Mucosa of descending colon (tissue), 3 donors: ENCODE data around the gene FIGN. TPM values are rescaled to one million over a fixed set of nuclear protein-coding genes. Genes with fewer than 3 reads are reported as not detected.

Experiments
- ATAC-seq: fragments of 200-7000 bp; cut with Tn5 transposase; one replicate; pipeline ENCODE4 v1.9.1; 2020; ENCODE audit warnings: mild to moderate bottlenecking, moderate library complexity
- DNase-seq, 3 donors: peaks; one replicate each; pipeline ENCODE4 v3.0.0-alpha.2; 2020
- H3K36me3 ChIP-seq: fragments of 200-600 bp; one replicate; pipeline ENCODE4 v1.8.0; 2021; ENCODE audit warnings: low read depth, mild to moderate bottlenecking
- H3K4me1 ChIP-seq: fragments of 200-600 bp; one replicate; pipeline ENCODE4 v1.8.0; 2021; ENCODE audit warnings: low read depth, mild to moderate bottlenecking
- H3K4me3 ChIP-seq: fragments of 200-600 bp; one replicate; pipeline ENCODE4 v1.8.0; 2021; ENCODE audit warnings: mild to moderate bottlenecking
- H3K9me3 ChIP-seq: fragments of 200-600 bp; one replicate; pipeline ENCODE4 v1.8.0; 2021; ENCODE audit warnings: mild to moderate bottlenecking
- intact Hi-C, 2 donors: fragments of 100-400 bp; cut with DNase I in 1 of 2; cut with micrococcal nuclease in 1 of 2; formaldehyde crosslinking; loops; one replicate each; pipeline versions ENCODE4 v1.11.0 to v1.11.1; 2022; cut with DNase I, micrococcal nuclease
- total RNA-seq, 3 donors: library from RNA; stranded (reverse); fragmentation: NEBNext Ultra II Directional in 2 of 3; extraction: Animal tissue kit (Norgen Biotek cat#: 25700) in 2 of 3; gene quantifications; one replicate each; pipeline versions ENCODE4 v1.2.1 to v1.2.4, GENCODE V29; 2021 to 2023
- TF ChIP-seq, protein P1 (sequence below): fragments of 200-600 bp; IDR thresholded peaks from one replicate; pipeline ENCODE4 v1.8.0; 2022; ENCODE audit warnings: antibody characterized with exemption, mild to moderate bottlenecking
- donor health status: DM: no; HTN: no; CAD: no; lungs with moderate emphysema.
- donor health status: DM: no; HTN: no; CAD: no.
- donor health status: DM: no; HTN: yes; CAD: no.

The FIGN gene
- total RNA-seq, 3 donors from 2014 or later, result 0.84 to 4.1 (median 1.4) TPM

DNA sequence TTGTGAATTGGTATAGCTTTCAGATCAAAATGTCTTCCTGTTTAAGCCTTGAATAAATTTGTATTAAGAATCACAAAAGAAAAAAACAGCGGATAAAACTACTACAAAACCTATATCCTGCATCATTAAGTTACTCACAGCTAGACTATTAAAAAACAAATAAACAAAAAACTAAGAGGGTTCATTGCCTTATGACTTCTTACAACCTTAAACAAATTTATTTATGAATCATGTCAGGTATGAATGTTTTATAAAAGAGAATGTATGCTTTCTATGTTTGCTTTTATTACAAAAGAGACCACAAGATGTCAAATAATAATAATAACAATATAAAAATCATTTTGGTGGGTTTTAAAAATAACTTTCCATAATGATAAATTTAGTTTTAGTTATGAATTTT, 109.6 kb downstream of the FIGN start:
- no peak overlapping the region for H3K4me3 ChIP-seq
- no peaks in the 10 kb centered on the region for H3K9me3 ChIP-seq
- ATAC-seq (no peak), DNase-seq (no peak)
- intact Hi-C loops, result no loop called here
- H3K4me1 ChIP-seq, result no peaks in the 10 kb centered on the region
- TF ChIP-seq, protein P1, sequence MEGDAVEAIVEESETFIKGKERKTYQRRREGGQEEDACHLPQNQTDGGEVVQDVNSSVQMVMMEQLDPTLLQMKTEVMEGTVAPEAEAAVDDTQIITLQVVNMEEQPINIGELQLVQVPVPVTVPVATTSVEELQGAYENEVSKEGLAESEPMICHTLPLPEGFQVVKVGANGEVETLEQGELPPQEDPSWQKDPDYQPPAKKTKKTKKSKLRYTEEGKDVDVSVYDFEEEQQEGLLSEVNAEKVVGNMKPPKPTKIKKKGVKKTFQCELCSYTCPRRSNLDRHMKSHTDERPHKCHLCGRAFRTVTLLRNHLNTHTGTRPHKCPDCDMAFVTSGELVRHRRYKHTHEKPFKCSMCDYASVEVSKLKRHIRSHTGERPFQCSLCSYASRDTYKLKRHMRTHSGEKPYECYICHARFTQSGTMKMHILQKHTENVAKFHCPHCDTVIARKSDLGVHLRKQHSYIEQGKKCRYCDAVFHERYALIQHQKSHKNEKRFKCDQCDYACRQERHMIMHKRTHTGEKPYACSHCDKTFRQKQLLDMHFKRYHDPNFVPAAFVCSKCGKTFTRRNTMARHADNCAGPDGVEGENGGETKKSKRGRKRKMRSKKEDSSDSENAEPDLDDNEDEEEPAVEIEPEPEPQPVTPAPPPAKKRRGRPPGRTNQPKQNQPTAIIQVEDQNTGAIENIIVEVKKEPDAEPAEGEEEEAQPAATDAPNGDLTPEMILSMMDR, result no peak
- H3K36me3 ChIP-seq, result no peaks in the 10 kb centered on the region

DNA sequence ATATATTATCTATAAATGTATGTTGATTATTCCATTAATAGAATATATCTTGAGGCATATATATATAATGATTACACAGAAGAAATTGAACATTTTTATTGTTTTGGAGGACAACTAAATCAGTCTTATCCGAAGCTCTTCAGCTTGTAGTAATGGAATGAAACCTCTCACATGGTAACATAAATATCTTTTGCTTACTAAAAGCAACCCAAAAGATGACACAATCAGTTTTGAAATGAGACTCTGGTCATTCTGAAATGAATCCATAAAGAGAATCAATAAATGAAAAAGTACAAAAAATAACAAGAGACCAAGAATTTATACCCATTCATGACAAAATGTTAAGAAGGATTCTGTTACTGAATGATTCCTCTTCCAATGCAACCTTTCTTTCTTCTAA, 110.2 kb downstream of the FIGN start:
- no peak for DNase-seq
- TF ChIP-seq, protein P1, result no peak
- no peaks in the 10 kb centered on the region for H3K36me3 ChIP-seq
- H3K9me3 ChIP-seq, result no peaks in the 10 kb centered on the region
- H3K4me3 ChIP-seq, result no peak overlapping the region
- ATAC-seq, result no peak
- no peaks in the 10 kb centered on the region for H3K4me1 ChIP-seq
- intact Hi-C loops, result no loop called here

DNA sequence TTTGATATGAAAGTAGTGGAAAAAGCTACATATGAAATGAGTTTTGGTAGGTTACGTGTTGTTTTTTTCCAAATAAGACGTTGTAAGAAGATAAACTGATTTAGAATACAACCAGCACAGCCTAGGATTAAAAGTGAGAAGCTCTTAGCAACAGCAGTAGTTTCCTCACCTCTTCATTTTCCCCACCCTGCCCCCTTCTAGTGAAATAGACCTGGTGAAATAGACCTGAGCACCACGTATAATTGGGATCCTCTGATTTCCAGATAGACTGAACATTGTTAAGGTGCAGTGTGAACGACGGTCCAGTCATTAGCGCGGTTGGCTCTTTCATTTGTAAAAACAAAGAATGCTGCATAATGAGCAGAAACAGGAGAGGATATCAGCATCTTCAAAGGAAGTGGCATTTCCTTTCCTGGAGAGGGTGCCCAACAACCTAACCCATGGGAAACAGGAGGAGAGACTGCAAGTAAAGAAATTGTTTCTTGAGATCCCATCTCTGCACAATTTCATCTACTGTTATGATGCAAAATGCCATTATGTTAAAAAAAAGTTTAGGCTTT, 114.3 kb downstream of the FIGN start:
- H3K36me3 ChIP-seq, result no peaks in the 10 kb centered on the region
- TF ChIP-seq, protein P1, result no peak
- H3K4me3 ChIP-seq, result no peak overlapping the region
- no peaks in the 10 kb centered on the region for H3K9me3 ChIP-seq
- intact Hi-C loops, result no loop called here
- ATAC-seq (no peak), DNase-seq (no peak)
- H3K4me1 ChIP-seq, result no peaks in the 10 kb centered on the region

DNA sequence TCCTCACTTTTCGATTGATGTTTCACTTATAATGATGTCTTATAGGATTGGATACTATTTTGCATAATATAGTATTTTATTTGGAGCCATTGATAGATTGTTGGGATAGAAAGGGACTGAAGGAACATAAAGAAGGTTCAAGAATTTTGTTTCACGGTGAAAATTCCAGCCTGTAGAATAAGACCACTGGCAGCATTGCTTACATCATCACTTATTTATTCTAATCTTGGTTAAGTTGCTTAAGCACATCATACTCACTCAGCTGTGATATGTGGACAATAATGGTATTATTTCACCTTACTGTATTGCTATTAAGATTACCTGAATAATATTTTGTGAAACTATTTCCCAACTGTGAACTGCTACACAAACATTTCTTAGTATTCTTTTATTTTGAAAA, 118.3 kb downstream of the FIGN start:
- Histone ChIP-seq H3K9me3 (no peaks in the 10 kb centered on the region), H3K36me3 (no peaks in the 10 kb centered on the region), H3K4me3 (no peak overlapping the region), H3K4me1 (no peaks in the 10 kb centered on the region)
- TF ChIP-seq, protein P1, result no peak
- no peak for DNase-seq
- ATAC-seq, result no peak
- intact Hi-C loops, result no loop called here

DNA sequence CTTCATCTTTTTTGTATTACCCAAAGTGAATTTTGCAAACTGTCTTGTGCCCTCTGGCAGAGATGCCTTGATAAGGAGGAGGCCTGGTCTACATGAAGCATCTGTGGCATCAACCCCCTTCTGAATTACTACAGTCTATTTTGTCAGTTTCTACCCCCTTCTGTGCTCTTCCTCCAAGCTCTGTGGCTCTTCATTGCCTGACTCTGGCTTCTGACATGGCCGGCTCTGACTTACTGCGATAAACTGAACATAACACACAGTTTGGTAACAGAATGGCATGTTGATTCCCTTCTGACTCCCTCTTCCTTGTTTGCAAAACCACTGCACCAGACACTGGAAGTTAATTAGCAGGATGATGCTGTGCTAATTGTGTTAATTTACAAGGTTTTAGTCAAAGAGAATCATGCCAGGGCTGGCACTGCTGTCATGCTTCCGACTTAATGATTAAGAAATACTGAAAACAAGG, 122.5 kb downstream of the FIGN start:
- no peak for ATAC-seq
- no peaks in the 10 kb centered on the region for H3K9me3 ChIP-seq
- no peak overlapping the region for H3K4me3 ChIP-seq
- no peaks in the 10 kb centered on the region for H3K36me3 ChIP-seq
- no peak for DNase-seq
- intact Hi-C loops, result no loop called here
- TF ChIP-seq, protein P1, result no peak
- no peaks in the 10 kb centered on the region for H3K4me1 ChIP-seq

DNA sequence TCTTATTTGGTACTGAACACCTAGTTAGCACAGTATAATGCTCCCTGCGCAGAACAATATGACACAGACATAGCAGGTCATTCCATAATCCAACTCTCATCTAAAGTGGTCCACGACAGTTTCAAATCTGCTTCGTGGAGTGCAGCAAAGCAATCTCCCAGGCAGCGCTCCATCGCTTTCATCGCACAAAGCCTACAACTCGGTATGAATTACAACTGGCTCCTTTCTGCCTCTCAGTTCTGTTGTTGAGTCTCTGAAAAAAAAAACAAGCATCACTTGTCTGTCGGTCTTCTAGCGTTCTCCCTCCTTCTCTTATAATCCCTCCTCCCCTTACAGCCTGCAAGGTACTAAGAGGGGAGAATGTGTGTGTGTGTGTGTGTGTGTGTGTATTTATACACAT, 123.5 kb downstream of the FIGN start:
- no peak overlapping the region for H3K4me3 ChIP-seq

More for the DNA sequence above, 123.5 kb downstream of the FIGN start:
- no peaks in the 10 kb centered on the region for H3K4me1 ChIP-seq
- no peaks in the 10 kb centered on the region for H3K36me3 ChIP-seq
- intact Hi-C loops, result no loop called here
- TF ChIP-seq, protein P1, result no peak
- no peaks in the 10 kb centered on the region for H3K9me3 ChIP-seq
- no peak for DNase-seq
- ATAC-seq, result no peak
